DOHH2 (cell line): Measurements from ENCODE around the gene KIF26B.

Experiments used
- CTCF ChIP-seq: fragments of 200-600 bp; sonication (generic); IDR thresholded peaks from one replicate; pipeline ENCODE4 v1.5.1; 2014; ENCODE audit warnings: antibody characterized with exemption, mild to moderate bottlenecking, low read depth, low read length; ENCODE audit not compliant: poor library complexity, severe bottlenecking
- EZH2phosphoT487 ChIP-seq: fragments of 200-600 bp; sonication (generic); IDR thresholded peaks from 2 replicates; pipeline ENCODE4 v1.6.1; 2017; ENCODE audit warnings: borderline replicate concordance, mild to moderate bottlenecking, antibody characterized with exemption, low read length, moderate library complexity, mixed read lengths

- TF ChIP-seq CTCF (no peak), EZH2phosphoT487 (no peak)
These were observed 212.1 kb downstream of the KIF26B start for GRCh38 chr1:245366886-245367285.
